ENCODE results near the gene FGF22.

DNA sequence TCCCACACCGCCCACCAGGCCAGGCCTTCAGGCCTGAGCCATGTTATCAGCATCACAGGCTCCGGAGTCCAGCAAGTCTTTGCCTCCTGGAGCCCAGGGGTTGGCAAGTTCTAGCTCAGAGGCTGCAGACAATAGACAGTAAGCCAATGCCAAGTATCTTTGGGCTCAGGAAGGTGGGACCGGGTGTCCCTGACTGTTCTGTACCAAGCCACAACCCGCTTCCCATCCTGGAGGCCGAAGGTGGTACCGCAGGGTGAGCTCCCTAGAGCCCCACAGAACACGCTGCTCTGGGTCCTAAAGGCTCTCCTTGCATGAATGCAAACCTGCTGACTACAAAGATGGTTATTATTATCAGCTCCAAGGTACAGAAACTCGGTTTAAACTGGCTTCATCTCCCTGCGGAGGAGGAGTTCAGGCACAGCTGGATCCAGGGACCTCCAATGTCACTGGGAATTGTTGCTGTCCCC, 31.0 kb downstream of the FGF22 start:
- TF ChIP-seq, protein P1, sequence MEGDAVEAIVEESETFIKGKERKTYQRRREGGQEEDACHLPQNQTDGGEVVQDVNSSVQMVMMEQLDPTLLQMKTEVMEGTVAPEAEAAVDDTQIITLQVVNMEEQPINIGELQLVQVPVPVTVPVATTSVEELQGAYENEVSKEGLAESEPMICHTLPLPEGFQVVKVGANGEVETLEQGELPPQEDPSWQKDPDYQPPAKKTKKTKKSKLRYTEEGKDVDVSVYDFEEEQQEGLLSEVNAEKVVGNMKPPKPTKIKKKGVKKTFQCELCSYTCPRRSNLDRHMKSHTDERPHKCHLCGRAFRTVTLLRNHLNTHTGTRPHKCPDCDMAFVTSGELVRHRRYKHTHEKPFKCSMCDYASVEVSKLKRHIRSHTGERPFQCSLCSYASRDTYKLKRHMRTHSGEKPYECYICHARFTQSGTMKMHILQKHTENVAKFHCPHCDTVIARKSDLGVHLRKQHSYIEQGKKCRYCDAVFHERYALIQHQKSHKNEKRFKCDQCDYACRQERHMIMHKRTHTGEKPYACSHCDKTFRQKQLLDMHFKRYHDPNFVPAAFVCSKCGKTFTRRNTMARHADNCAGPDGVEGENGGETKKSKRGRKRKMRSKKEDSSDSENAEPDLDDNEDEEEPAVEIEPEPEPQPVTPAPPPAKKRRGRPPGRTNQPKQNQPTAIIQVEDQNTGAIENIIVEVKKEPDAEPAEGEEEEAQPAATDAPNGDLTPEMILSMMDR (IDR thresholded peaks at IDR 0.05; ENCODE audit: poor library complexity, severe bottlenecking), result no peak
- no peak for TF ChIP-seq REST (IDR thresholded peaks at IDR 0.05; ENCODE audit: borderline replicate concordance)
